ENCODE measurements around the gene KRTAP2-3.

DNA sequence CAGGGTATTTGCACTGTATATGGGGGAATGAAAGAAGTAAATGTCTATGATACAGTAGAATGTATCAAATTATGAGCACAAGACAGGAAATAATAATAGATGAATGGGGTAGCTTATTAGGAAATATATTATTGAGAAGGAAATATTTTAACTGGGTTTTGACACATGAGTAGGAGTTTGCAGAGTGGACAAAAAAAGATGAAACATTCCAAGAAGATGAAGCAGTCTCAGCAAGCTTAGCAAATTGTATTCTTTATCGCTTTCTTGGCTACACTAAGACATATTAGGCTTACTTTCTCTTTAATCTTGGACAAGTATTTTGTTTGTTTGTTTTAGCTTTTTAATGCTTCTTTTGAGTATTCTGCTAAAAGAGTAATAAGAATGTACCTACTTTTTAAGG is 44.0 kb upstream of the KRTAP2-3 start:
- no peak for TF ChIP-seq POLR2A (IDR thresholded peaks at IDR 0.05; ENCODE audit: low read depth, low read length)
- no peak for TF ChIP-seq POLR2AphosphoS5 (IDR thresholded peaks at IDR 0.05; ENCODE audit: low read depth, low read length)
- TF ChIP-seq TAF1 (IDR thresholded peaks at IDR 0.05; ENCODE audit: low read depth, low read length), result no peak
- TF ChIP-seq POU2F2 (IDR thresholded peaks at IDR 0.05; ENCODE audit: low read depth, low read length), result no peak

All from GM12891 (cell line).